ENCODE data around the gene NEURL2.

Gene NEURL2

GRCh38 chr20:45848969-45849582, 41.9 kb downstream of the NEURL2 start:
- no peak for DNase-seq (ENCODE audit: insufficient read length, low spot score)
- no peak for FAIRE-seq

DNA sequence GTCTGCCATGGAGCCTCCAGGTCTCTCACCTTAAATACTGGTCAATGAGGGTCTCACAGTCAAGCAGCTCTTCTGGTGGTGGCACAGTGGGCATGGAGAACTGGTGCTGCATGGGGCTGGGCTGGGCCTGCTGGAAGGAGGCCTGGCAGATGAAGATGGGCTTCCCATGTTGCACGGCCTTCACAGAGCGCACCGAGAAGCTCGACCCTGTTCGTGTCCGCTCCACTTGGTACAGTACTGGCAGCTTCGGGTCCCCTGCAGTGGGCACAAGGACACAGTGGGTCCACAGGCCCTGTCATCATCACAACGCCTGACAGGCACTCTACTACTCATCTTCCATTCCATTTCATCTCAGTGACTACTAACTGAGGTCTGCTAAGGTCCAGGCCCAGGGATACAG, 42.6 kb downstream of the NEURL2 start:
- FAIRE-seq (peak; percentile 68), DNase-seq (ENCODE audit: insufficient read length, low spot score) (no peak)

DNA sequence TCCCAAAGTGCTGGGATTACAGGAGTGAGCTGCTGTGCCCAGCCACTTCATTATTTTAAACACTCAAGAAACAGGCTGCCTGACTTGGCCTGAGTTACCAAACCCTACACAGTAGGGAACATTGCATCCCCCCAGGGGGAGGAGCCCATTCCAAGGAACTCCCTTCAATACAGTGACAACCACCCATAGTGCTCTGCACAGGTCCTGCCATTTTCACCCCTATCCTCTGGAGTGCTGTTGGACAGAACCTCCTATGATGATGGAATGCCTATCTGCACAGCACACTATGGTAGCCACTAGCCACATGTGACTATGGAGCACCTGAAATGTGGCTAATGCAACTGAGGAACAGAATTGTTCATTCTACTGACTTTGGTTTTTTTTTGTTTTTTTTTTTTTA, 45.6 kb downstream of the NEURL2 start:
- DNase-seq (ENCODE audit: insufficient read length, low spot score) (no peak), FAIRE-seq (peak; percentile 33)

GRCh38 chr20:45843506-45843905, 47.5 kb downstream of the NEURL2 start:
- DNase-seq (ENCODE audit: insufficient read length, low spot score): no peak
- FAIRE-seq: peak; percentile 75

DNA sequence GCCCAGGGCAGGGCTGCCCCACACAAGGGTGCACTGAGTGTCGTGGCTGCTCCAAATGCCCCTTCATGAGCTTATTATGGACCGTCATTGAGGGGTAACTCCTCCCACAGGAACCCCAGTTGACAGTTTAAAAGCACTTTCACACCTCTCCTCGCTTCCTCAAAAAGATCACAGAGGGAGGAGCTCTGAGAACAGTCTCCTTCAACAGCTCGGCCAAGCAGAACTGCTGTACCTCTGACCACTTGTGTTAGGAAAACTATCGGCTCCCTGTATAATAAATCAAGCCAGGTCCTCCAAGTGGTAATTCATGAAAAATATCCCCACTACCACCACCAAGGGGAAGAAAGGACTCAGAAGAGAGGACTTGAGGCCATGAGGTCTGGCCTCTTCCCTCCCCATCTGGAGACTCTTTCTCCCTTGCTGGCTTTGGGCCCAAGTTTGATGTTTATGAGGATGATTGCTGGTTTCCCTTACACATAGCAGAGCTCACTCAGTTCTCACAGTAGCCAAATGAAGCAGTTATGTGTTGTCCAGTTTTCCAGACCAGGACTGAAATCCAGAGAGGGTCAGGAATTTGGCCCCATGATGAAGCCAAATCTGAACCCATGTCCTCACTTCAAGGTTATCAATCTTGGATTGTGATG, 48.7 kb downstream of the NEURL2 start:
- DNase-seq (ENCODE audit: insufficient read length, low spot score): no peak
- FAIRE-seq: no peak

DNA sequence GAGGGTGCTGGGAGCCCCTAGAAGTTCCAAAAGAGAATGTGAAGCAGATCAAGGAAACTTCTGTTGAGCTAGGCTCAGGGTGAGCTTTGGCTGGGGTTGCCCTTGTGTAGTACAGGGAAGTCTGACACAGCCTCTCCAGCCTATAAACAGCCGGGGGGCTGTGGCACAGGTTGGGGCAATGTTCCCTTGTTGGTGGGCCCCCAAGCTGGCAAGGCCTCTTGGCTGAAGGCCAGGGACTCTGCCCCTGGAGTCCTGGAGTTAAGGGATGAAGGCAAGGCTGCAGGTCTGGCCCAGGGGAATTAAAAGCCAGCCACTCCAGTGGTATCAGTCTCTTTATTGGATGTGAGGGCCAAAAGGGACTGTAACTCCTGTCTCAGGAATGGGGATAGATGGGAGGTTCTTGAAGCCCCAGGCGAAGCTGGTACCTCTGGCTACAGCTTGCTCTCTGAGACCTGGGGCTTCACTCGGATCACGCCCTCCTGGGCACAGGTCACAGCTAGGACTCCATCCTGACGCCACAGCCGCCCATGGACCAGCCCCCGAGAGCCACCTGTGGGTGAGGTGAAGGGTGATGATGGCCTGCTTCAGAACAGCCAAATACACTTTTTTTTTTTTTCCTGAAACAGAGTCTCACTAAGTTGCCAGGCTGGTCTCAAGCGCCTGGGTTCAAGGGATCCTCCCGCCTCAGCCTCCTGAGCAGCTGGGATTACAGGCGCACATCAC, 49.4 kb downstream of the NEURL2 start:
- no peak for DNase-seq (ENCODE audit: insufficient read length, low spot score)
- no peak for FAIRE-seq

DNA sequence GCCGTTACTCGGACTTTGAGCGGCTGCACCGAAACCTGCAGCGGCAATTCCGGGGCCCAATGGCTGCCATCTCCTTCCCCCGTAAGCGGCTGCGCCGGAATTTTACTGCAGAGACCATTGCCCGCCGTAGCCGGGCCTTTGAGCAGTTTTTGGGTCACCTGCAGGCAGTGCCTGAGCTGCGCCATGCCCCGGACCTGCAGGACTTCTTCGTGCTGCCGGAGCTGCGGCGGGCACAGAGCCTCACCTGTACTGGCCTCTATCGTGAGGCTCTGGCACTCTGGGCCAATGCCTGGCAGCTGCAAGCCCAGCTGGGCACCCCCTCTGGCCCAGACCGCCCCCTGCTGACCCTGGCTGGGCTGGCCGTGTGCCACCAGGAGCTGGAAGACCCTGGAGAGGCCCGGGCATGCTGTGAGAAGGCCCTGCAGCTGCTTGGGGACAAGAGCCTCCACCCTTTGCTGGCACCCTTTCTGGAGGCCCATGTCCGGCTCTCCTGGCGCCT, 50.3 kb downstream of the NEURL2 start:
- DNase-seq (ENCODE audit: insufficient read length, low spot score): no peak
- FAIRE-seq: no peak
